SK-N-SH (cell line): ENCODE results near the gene LCN6. TPM values are rescaled to one million over a fixed set of nuclear protein-coding genes. Genes with fewer than 3 reads are reported as not detected.
"Not testable (repeated sequence)": the region's sequence is repeated elsewhere in the genome, so short reads cannot be mapped to it uniquely, and the experiment has no call there.

Source experiments
- CTCF ChIA-PET: fragments of 300-600, 350-600 bp; formaldehyde crosslinking; extraction: SDS; loops from one replicate; lab custom pipeline; 2021; lab: Yijun Ruan, JAX
- POLR2A ChIA-PET: fragments of 350-600 bp; sonication (Branson Sonifier 250); formaldehyde crosslinking; extraction: SDS; loops from one replicate; lab custom pipeline; 2020; ENCODE audit warnings: antibody characterized with exemption, inconsistent platforms; lab: Yijun Ruan, JAX
- DNase-seq: peaks from one replicate; pipeline ENCODE4 v3.0.0; 2012
- H2AFZ ChIP-seq: fragments of 200-600 bp; sonication (generic); 2 replicates; pipeline ENCODE4 v1.8.1; 2016; ENCODE audit warnings: antibody characterized with exemption, mild to moderate bottlenecking, low read depth
- H3F3A ChIP-seq: fragments of 200-600 bp; sonication (generic); replicated peaks from 2 replicates; pipeline ENCODE3; 2016; ENCODE audit warnings: antibody characterized with exemption, mild to moderate bottlenecking; ENCODE audit not compliant: insufficient read depth
- H3K27ac ChIP-seq, 2 experiments: fragments of 200-500 bp in 1 of 2; fragments of 200-600 bp in 1 of 2; sonication (Bioruptor generic) in 1 of 2; sonication (generic), shearing (Covaris generic) in 1 of 2; 2 replicates each; pipeline versions ENCODE4 v1.5.1 to v1.6.1; 2014 to 2016; ENCODE audit warnings: low read depth in 2 of 2, inconsistent platforms in 1 of 2, low read length in 1 of 2, mild to moderate bottlenecking in 1 of 2, mixed read lengths in 1 of 2
- H3K27me3 ChIP-seq: fragments of 200-600 bp; sonication (generic), shearing (Covaris generic); 2 replicates; pipeline ENCODE4 v1.6.1; 2016; ENCODE audit warnings: mixed run types; ENCODE audit not compliant: insufficient read depth
- H3K36me3 ChIP-seq, 2 experiments: fragments of 200-500 bp in 1 of 2; fragments of 200-600 bp in 1 of 2; sonication (Bioruptor generic) in 1 of 2; sonication (generic) in 1 of 2; replicated peaks in 1 of 2; 2 replicates each; pipeline versions ENCODE3 to v1.5.1; 2014 to 2016; ENCODE audit warnings: low read length in 1 of 2, mild to moderate bottlenecking in 1 of 2; ENCODE audit not compliant: insufficient read depth in 2 of 2, control insufficient read depth in 1 of 2
- H3K4me1 ChIP-seq, 2 experiments: fragments of 200-500 bp in 1 of 2; fragments of 200-600 bp in 1 of 2; sonication (Bioruptor generic) in 1 of 2; sonication (generic), shearing (Covaris generic) in 1 of 2; 2 replicates each; pipeline versions ENCODE4 v1.5.1 to v1.6.1; 2014 to 2016; ENCODE audit warnings: low read depth in 1 of 2, low read length in 1 of 2, mixed run types in 1 of 2; ENCODE audit not compliant: insufficient read depth in 2 of 2, control insufficient read depth in 1 of 2
- H3K4me2 ChIP-seq: fragments of 200-600 bp; sonication (generic), shearing (Covaris generic); 2 replicates; pipeline ENCODE4 v1.6.1; 2017; ENCODE audit warnings: mixed run types
- H3K4me3 ChIP-seq, 2 experiments: fragments of 200-500 bp in 1 of 2; fragments of 200-600 bp in 1 of 2; sonication (Bioruptor generic) in 1 of 2; sonication (generic), shearing (Covaris generic) in 1 of 2; 2 replicates each; pipeline versions ENCODE4 v1.5.1 to v1.8.1; 2014 to 2016; ENCODE audit warnings: low read depth in 2 of 2, inconsistent platforms in 1 of 2, low read length in 1 of 2, mild to moderate bottlenecking in 1 of 2, mixed read lengths in 1 of 2, moderate library complexity in 1 of 2
- H3K79me2 ChIP-seq: fragments of 200-600 bp; sonication (generic); 2 replicates; pipeline ENCODE4 v1.8.1; 2017; ENCODE audit warnings: mild to moderate bottlenecking; ENCODE audit not compliant: insufficient read depth
- H3K9ac ChIP-seq: fragments of 200-600 bp; sonication (generic); 2 replicates; pipeline ENCODE4 v1.6.1; 2017; ENCODE audit warnings: mixed run types
- H3K9me2 ChIP-seq: fragments of 200-600 bp; sonication (generic); 2 replicates; pipeline ENCODE4 v1.6.1; 2017; ENCODE audit warnings: mixed run types
- H3K9me3 ChIP-seq: fragments of 200-600 bp; sonication (generic); 2 replicates; pipeline ENCODE4 v1.6.1; 2017; ENCODE audit warnings: mixed run types, mild to moderate bottlenecking, moderate library complexity
- H4K20me1 ChIP-seq: fragments of 200-600 bp; sonication (generic); 2 replicates; pipeline ENCODE4 v1.6.1; 2017; ENCODE audit warnings: mild to moderate bottlenecking, mixed run types; ENCODE audit not compliant: insufficient read depth
- FOSL2 ChIP-seq: IDR thresholded peaks from 2 replicates; pipeline ENCODE4 v1.4.0; 2012; ENCODE audit warnings: low read depth, mild to moderate bottlenecking, moderate library complexity, borderline replicate concordance
- FOXJ3 ChIP-seq: sonication (generic); formaldehyde crosslinking; IDR thresholded peaks from 2 replicates; pipeline ENCODE4 v1.5.1; 2020; ENCODE audit warnings: mild to moderate bottlenecking, missing genetic modification reagents
- GATA2 ChIP-seq: sonication (generic); formaldehyde crosslinking; IDR thresholded peaks from 2 replicates; pipeline ENCODE4 v1.5.0; 2020; ENCODE audit warnings: mild to moderate bottlenecking, missing genetic modification reagents
- MAX ChIP-seq: IDR thresholded peaks from 2 replicates; pipeline ENCODE4 v1.4.0; 2012; ENCODE audit warnings: low read depth
- MXI1 ChIP-seq: IDR thresholded peaks from 2 replicates; pipeline ENCODE4 v1.6.1; 2012; ENCODE audit warnings: mild to moderate bottlenecking, low read depth, low read length, improper control_type of control experiment
- POLR2AphosphoS5 ChIP-seq: IDR thresholded peaks from 2 replicates; pipeline ENCODE4 v1.6.1; 2012; ENCODE audit warnings: low read depth, low read length
- RAD21 ChIP-seq: IDR thresholded peaks from 2 replicates; pipeline ENCODE4 v1.6.1; 2012; ENCODE audit warnings: mild to moderate bottlenecking, low read length
- RFX5 ChIP-seq: IDR thresholded peaks from 2 replicates; pipeline ENCODE4 v1.6.1; 2012; ENCODE audit warnings: mild to moderate bottlenecking, improper control_type of control experiment, low read length
- RXRA ChIP-seq: IDR thresholded peaks from 2 replicates; pipeline ENCODE4 v1.4.0; 2012; ENCODE audit warnings: low read depth, mild to moderate bottlenecking, borderline replicate concordance
- TCF12 ChIP-seq: IDR thresholded peaks from 2 replicates; pipeline ENCODE4 v1.4.0; 2012
- WGBS: methylation state at CpG from one replicate; pipeline ENCODE4 v1.1.6; 2017; ENCODE audit warnings: low lambda C conversion rate; 5-methylcytosine and 5-hydroxymethylcytosine counted together
- polyA plus RNA-seq, 3 experiments: library from polyadenylated mRNA; depleted of rRNA; stranded (reverse); fragments of >200 nt; gene quantifications; 2 replicates each; pipeline ENCODE4 v1.2.3, GENCODE V29; 2012
- TF ChIP-seq, protein P1 (sequence below): fragments of 150-350 bp; IDR thresholded peaks from 2 replicates; pipeline ENCODE4 v1.6.1; 2017; ENCODE audit warnings: antibody characterized with exemption, low read length, low read depth, borderline replicate concordance
- TF ChIP-seq, protein P2 (sequence below): IDR thresholded peaks from 2 replicates; pipeline ENCODE4 v1.6.1; 2012; ENCODE audit warnings: mild to moderate bottlenecking, low read depth, low read length, moderate library complexity

The LCN6 gene
- polyA plus RNA-seq, 1 of the 3 experiments (the other 2 are of a cell fraction), result not detected

GRCh38 chr9:136786451-136786850 is 38.1 kb upstream of the LCN6 start:
- H2AFZ ChIP-seq, result no peak overlapping the region
- DNase-seq, result no peak
- ChIA-PET CTCF (interaction anchor here (0.6 to 3.9 kb wide), 22 partner anchors 11 to 263 kb away, joined by 3 to 57 read pairs (median 6); partner anchors contain the start of genes AJM1, C8G, CLIC3 and FBXW5), POLR2A (no interaction called here)
- peaks cover 2% of the 10 kb centered on the region; the same call in 1 of the 2 replicates for H3K27me3 ChIP-seq
- 66% methylated on average over 9 of the region's 10 CpGs for WGBS
- no peak overlapping the region for H3K9ac ChIP-seq
- H3K36me3 ChIP-seq, result no peaks in the 10 kb centered on the region
- no peak overlapping the region for H3K27ac ChIP-seq
- no peaks in the 10 kb centered on the region for H3K9me3 ChIP-seq
- peaks cover 16% of the 10 kb centered on the region for H3F3A ChIP-seq
- H4K20me1 ChIP-seq, result no peaks in the 10 kb centered on the region
- TF ChIP-seq TCF12 (no peak), FOSL2 (no peak), RAD21 (no peak), GATA2 (CRISPR knock-in tag) (no peak), FOXJ3 (CRISPR knock-in tag) (no peak), RXRA (no peak), RFX5 (no peak), MAX (no peak), MXI1 (no peak), POLR2AphosphoS5 (no peak)
- TF ChIP-seq, protein P1, sequence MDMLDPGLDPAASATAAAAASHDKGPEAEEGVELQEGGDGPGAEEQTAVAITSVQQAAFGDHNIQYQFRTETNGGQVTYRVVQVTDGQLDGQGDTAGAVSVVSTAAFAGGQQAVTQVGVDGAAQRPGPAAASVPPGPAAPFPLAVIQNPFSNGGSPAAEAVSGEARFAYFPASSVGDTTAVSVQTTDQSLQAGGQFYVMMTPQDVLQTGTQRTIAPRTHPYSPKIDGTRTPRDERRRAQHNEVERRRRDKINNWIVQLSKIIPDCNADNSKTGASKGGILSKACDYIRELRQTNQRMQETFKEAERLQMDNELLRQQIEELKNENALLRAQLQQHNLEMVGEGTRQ, result no peak
- TF ChIP-seq, protein P2, sequence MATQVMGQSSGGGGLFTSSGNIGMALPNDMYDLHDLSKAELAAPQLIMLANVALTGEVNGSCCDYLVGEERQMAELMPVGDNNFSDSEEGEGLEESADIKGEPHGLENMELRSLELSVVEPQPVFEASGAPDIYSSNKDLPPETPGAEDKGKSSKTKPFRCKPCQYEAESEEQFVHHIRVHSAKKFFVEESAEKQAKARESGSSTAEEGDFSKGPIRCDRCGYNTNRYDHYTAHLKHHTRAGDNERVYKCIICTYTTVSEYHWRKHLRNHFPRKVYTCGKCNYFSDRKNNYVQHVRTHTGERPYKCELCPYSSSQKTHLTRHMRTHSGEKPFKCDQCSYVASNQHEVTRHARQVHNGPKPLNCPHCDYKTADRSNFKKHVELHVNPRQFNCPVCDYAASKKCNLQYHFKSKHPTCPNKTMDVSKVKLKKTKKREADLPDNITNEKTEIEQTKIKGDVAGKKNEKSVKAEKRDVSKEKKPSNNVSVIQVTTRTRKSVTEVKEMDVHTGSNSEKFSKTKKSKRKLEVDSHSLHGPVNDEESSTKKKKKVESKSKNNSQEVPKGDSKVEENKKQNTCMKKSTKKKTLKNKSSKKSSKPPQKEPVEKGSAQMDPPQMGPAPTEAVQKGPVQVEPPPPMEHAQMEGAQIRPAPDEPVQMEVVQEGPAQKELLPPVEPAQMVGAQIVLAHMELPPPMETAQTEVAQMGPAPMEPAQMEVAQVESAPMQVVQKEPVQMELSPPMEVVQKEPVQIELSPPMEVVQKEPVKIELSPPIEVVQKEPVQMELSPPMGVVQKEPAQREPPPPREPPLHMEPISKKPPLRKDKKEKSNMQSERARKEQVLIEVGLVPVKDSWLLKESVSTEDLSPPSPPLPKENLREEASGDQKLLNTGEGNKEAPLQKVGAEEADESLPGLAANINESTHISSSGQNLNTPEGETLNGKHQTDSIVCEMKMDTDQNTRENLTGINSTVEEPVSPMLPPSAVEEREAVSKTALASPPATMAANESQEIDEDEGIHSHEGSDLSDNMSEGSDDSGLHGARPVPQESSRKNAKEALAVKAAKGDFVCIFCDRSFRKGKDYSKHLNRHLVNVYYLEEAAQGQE, result no peak
- H3K4me1 ChIP-seq, result peaks cover 7 to 8% of the 10 kb centered on the region in 2 experiments
- H3K4me2 ChIP-seq, result no peak overlapping the region
- peaks cover 1% of the 10 kb centered on the region; the same call in 1 of the 2 replicates for H3K79me2 ChIP-seq
- no peaks in the 10 kb centered on the region for H3K9me2 ChIP-seq
- H3K4me3 ChIP-seq, result no peak overlapping the region

- WGBS, result 58% methylated on average over 7 of the region's 23 CpGs
- H3K27me3 ChIP-seq, H3K9me3 ChIP-seq, H3K9ac ChIP-seq, H4K20me1 ChIP-seq, H3K36me3 ChIP-seq, DNase-seq, H3K27ac ChIP-seq, H3K4me1 ChIP-seq, H3K4me2 ChIP-seq, POLR2A ChIA-PET, H3K9me2 ChIP-seq, H2AFZ ChIP-seq, H3K4me3 ChIP-seq, H3K79me2 ChIP-seq: not testable (repeated sequence)
- peaks cover 16% of the 10 kb centered on the region for H3F3A ChIP-seq
- CTCF ChIA-PET, result interaction anchor here (0.8 to 3.9 kb wide), 12 partner anchors 10 to 264 kb away, joined by 3 to 57 read pairs (median 7); partner anchors contain the start of genes AJM1, LCN15 and LCN8
Observed at GRCh38 chr9:136785565-136786355, 37.4 kb upstream of the LCN6 start.
